Right cardiac atrium (tissue), 5 donors: ENCODE measurements around the gene RCN1. TPM values are rescaled to one million over a fixed set of nuclear protein-coding genes. Genes with fewer than 3 reads are reported as not detected.
"Not testable (repeated sequence)": the region's sequence is repeated elsewhere in the genome, so short reads cannot be mapped to it uniquely, and the experiment has no call there.

ENCODE experiments used
- ATAC-seq, 2 donors: fragments of 200-7000 bp; cut with Tn5 transposase; one replicate each; pipeline versions ENCODE4 v1.8.0 to v1.9.1; 2020; ENCODE audit warnings: moderate library complexity in 2 of 2, mild to moderate bottlenecking in 1 of 2
- DNase-seq, 3 donors: peaks; one replicate each; pipeline ENCODE4 v3.0.0-alpha.2; 2020
- H3K27ac ChIP-seq: one replicate; pipeline ENCODE4 v1.5.1; 2013; ENCODE audit warnings: mild to moderate bottlenecking, low read length, control low read depth, moderate library complexity
- H3K27me3 ChIP-seq: one replicate; pipeline ENCODE4 v1.6.1; 2013; ENCODE audit not compliant: control insufficient read depth, insufficient read depth
- H3K4me1 ChIP-seq: one replicate; pipeline ENCODE4 v1.6.1; 2013; ENCODE audit warnings: low read length; ENCODE audit not compliant: control insufficient read depth, insufficient read depth
- H3K4me3 ChIP-seq: one replicate; pipeline ENCODE4 v1.5.1; 2013; ENCODE audit warnings: low read length, control low read depth
- H3K9me3 ChIP-seq: one replicate; pipeline ENCODE4 v1.6.1; 2013; ENCODE audit warnings: low read length; ENCODE audit not compliant: control insufficient read depth
- WGBS: extraction: QIAGEN DNeasy Blood & Tissue Kit; methylation state at CpG from one replicate; pipeline ENCODE4 v1.1.7; 2013; 5-methylcytosine and 5-hydroxymethylcytosine counted together
- intact Hi-C, 4 donors: fragments of 100-400 bp; cut with DNase I; formaldehyde crosslinking; loops; one replicate each; pipeline versions ENCODE4 v1.11.0 to v1.14.0; 2022 to 2023
- polyA plus RNA-seq: library from polyadenylated mRNA; stranded (reverse); fragments of 200-250 nt; gene quantifications from one replicate; pipeline ENCODE4 v1.2.3, GENCODE V29; 2013
- total RNA-seq, 4 donors: library from RNA; stranded (reverse); fragmentation: NEBNext Ultra II Directional; extraction: Animal tissue kit (Norgen Biotek cat#: 25700); gene quantifications; one replicate each; pipeline ENCODE4 v1.2.1, GENCODE V29; 2021
- donor health status: healthy with polysubstance abuse.
- donor health status: DM: no; HTN: yes; CAD: no.
- donor health status: DM: no; HTN: no; CAD: no.
- donor health status: DM: no; HTN: yes; CAD: no; lungs with severe emphysema.
- donor health status: DM: yes; HTN: yes; CAD: no.

RCN1 gene
- total and polyA plus RNA-seq, 5 donors = 27.7 to 37.1 (median 30.2) TPM

DNA sequence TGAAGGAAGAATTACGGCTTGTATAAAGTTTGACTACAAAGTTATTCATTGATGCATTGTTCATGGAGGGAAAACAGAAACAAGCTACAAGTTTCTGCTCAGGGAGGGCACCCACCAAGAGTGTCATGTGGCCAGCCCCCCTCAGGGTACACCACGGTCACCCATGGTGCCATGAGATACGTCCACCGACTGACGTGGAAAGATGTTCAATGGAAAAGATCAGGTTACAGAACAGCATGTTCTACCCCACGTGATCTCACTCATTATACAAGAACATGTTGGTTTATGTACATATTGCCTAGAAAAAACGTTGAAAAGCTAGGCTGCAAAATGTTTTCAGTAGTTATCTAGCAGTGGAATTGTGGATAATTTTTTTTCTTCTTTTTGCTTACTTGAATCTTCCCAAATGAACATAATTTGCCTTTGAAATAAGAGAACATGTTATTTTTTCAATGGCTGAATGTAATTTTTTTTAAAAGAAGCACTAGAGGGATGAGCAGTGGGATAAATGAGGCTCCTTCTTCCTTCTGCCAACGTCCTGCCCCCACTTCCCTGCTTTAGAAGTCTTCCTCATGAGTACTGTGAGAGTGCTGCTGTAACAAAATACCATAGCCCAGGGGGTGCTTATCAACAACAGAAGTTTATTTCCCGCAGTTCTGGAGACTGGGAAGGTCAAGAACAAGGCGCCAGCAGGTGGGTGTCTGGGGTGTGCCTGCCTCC lies 22.5 kb downstream of the RCN1 start:
- WGBS = 57% methylated on average over 10 of the region's 10 CpGs
- Histone ChIP-seq H3K4me1 (no peaks in the 10 kb centered on the region), H3K4me3 (no peak overlapping the region), H3K9me3 (no peaks in the 10 kb centered on the region), H3K27ac (no peak overlapping the region), H3K27me3 (no peaks in the 10 kb centered on the region)
- intact Hi-C loops = no loop called here
- DNase-seq (no peak), ATAC-seq (no peak)

DNA sequence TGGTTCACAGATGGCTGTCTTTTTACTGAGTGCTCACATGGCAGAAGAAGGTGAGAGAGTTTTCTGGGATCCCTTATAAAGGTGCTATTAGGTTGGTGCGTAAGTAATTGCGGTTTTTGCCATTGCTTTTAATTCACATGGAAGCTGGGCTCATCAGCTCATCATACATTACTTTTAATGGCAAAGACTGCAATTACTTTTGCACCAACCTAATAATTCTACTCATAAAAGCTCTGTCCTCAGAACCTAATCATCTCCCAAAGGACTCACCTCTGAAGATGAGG lies 23.0 kb downstream of the RCN1 start:
- Histone ChIP-seq H3K4me3 (no peak overlapping the region), H3K9me3 (no peaks in the 10 kb centered on the region), H3K4me1 (no peaks in the 10 kb centered on the region), H3K27ac (no peak overlapping the region), H3K27me3 (no peaks in the 10 kb centered on the region)
- no peak for ATAC-seq
- 94% methylated on average over 2 of the region's 2 CpGs for WGBS
- DNase-seq = no peak
- intact Hi-C loops = no loop called here

DNA sequence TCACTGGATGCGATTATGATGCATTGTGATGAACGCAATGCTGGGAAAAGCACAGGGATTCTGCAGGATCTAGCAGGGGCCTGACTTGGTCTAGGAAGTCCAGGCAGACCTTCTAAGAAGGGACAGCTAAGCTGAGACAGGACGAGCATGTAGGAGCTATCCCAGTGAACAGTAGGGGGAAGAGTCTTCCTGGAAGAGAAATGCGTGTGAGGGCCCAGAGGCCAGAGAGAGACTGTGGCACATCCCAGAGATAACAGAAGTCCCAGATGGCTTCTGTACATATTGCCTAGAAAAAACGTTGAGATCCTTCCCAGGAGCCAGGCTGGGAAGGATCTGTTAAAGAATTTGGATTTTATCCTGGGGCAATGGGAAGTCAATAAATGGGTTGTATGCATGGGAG lies 24.6 kb downstream of the RCN1 start:
- Histone ChIP-seq H3K4me1 (no peaks in the 10 kb centered on the region), H3K4me3 (no peak overlapping the region), H3K9me3 (no peaks in the 10 kb centered on the region), H3K27me3 (no peaks in the 10 kb centered on the region), H3K27ac (no peak overlapping the region)
- no peak for ATAC-seq
- no peak for DNase-seq
- 63% methylated on average over 5 of the region's 5 CpGs for WGBS
- intact Hi-C loops = no loop called here

DNA sequence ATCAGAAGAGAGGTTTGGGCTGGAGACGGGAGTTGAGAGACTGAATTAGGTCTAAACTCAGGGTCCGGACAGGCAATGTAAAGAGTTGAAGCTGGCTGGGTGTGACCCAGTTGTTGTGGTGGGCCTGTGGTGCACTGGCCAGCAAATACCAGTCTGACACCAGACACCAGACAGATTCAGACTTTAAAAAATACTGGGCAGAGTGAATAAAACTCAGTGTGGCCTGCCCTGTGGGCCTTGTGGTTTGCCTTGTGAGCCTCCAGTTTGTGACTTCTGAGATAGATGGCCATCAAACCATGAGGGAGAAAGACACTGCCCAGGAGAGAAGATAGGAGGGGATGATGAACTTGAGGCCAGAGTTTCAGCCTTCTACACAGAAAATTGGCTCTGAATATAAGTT lies 25.8 kb downstream of the RCN1 start:
- H3K4me3 ChIP-seq = no peak overlapping the region
- no peaks in the 10 kb centered on the region for H3K4me1 ChIP-seq
- no peaks in the 10 kb centered on the region for H3K9me3 ChIP-seq
- no peaks in the 10 kb centered on the region for H3K27me3 ChIP-seq
- intact Hi-C loops = no loop called here
- ATAC-seq (no peak), DNase-seq (no peak)
- WGBS = 91% methylated on average over 2 of the region's 2 CpGs
- no peak overlapping the region for H3K27ac ChIP-seq

DNA sequence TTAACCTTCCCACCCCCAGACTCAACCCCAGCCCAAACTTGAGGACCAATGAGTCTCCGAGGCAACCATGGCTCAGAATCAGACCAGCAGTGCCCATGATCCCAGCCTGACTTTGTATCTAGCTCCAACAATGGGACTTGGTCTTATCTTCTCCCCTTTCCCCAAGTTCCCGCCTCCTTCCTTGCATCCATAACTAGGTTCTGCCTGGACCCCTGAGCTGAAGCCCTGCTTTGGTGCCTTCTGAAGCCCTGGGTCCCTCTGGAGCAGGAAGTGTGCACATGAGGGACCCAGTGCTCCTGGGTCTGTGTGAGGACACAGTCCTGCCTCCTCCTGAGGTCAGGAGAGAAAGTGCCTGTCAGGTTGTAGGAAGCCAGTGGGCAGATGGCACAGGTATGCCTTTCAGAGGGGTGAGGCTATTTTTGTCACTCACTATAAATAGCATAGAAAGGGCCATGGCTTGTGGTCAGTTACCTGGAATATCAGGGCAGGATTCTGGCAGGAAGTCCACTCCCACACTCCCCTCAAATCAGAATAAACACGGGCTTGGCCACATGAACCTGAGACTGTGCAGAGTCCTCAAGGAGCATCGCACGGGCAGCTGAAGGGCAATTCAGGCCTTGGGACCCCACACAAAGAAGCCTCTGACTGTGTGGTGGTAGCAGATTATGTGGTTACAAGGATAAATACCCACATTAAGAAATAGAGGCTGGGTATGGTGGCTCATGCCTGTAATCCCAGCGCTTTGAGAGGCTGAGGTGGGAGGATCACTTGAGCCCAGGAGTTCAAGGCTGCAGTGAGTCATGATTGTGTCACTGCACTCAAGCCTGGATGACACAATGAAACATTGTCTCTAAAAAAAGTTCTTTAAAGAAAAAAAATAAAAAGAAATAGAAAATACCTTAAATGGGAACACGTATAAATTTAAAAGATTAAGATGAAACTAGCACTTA lies 27.4 kb downstream of the RCN1 start:
- Histone ChIP-seq H3K9me3 (no peaks in the 10 kb centered on the region), H3K27me3 (no peaks in the 10 kb centered on the region), H3K4me3 (no peak overlapping the region), H3K4me1 (no peaks in the 10 kb centered on the region), H3K27ac (no peak overlapping the region)
- DNase-seq (no peak), ATAC-seq (no peak)
- intact Hi-C loops = no loop called here
- WGBS = 84% methylated on average over 7 of the region's 7 CpGs

DNA sequence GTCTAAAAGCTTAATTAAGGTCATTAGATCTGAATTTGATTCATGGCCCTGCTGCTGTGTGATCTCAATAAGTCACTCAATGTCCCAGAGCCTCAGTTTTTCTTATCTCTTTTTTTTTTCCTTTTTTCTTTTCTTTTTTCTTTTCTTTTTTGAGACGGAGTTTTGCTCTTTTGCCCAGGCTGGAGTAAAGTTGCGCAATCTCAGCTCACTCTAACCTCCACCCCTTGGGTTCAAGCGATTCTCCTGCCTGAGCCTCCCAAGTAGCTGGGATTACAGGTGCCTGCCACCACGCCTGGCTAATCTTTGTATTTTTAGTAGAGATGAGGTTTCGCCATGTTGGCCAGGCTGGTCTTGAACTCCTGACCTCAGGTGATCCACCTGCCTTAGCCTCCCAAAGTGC lies 28.3 kb downstream of the RCN1 start:
- H3K27ac ChIP-seq, H3K9me3 ChIP-seq, intact Hi-C loops, H3K4me3 ChIP-seq, H3K27me3 ChIP-seq, ATAC-seq, H3K4me1 ChIP-seq, DNase-seq: not testable (repeated sequence)
- 91% methylated on average over 5 of the region's 5 CpGs for WGBS

DNA sequence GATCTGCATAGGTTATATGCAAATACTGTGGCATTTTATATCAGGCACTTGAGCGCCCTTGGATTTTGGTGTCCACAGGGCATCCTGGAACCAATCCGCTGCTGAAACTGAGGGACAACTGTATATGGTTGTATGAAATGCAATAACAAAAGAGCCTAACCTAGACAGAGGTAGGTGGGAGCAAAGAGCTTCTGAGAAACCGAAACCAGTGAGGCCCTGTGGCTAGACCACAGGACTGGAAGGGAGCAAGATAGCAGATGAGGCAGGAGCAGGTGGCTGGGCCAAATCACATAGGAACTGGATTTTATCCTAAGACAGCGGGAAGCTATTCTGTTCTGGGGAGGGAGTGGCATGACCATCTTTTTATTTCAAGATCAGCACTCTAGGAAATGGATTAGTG lies 30.1 kb downstream of the RCN1 start:
- DNase-seq (no peak), ATAC-seq (no peak)
- H3K4me3 ChIP-seq = no peak overlapping the region
- H3K27ac ChIP-seq = no peak overlapping the region
- H3K27me3 ChIP-seq = no peaks in the 10 kb centered on the region
- no peaks in the 10 kb centered on the region for H3K4me1 ChIP-seq
- no peaks in the 10 kb centered on the region for H3K9me3 ChIP-seq
- intact Hi-C loops = no loop called here
- WGBS = 91% methylated on average over 4 of the region's 4 CpGs

DNA sequence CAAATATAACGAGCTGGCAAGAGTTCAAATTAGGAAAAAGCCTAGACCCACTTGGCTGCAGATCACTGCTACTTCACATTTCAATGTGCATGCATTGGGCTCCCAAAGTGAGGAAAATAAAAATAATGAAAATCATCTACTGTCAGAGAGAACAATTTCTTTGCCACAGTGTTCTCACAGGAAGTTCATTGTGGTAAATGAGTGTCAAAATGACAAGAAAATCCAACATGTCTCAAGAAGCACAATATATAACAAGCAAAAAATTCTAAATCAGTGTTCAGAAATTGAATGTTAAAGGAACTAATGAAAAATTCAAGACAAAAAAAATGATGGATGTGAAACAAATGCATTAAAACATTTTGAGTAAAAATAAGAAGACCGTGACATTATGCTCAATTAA lies 31.3 kb downstream of the RCN1 start:
- H3K27ac ChIP-seq = no peak overlapping the region
- 79% methylated on average over 2 of the region's 2 CpGs for WGBS
- no peak overlapping the region for H3K4me3 ChIP-seq
- DNase-seq = no peak
- peaks cover 1% of the 10 kb centered on the region for H3K9me3 ChIP-seq
- intact Hi-C loops = no loop called here
- no peaks in the 10 kb centered on the region for H3K27me3 ChIP-seq
- no peak for ATAC-seq
- no peaks in the 10 kb centered on the region for H3K4me1 ChIP-seq

DNA sequence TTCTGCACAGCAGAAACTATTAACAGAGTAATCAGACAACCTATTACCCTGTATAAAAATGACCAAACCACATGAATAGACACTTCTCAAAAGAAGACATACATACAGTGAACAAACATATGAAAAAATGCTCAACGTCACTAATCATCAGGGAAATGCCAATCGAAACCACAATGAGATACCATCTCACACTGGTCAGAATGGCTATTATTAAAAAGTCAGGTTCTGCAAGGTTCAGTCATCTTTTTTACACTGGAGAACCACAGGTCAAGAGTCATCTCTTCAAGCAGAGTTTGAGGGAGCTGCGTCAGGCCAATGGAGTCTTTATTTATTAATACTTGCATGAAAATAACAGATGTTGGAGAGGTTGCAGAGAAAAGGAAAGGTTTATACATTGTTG lies 40.4 kb downstream of the RCN1 start:
- WGBS = 88% methylated on average over 3 of the region's 3 CpGs
- Histone ChIP-seq H3K9me3 (peaks cover 1% of the 10 kb centered on the region), H3K4me3 (no peak overlapping the region), H3K27me3 (no peaks in the 10 kb centered on the region), H3K27ac (no peak overlapping the region), H3K4me1 (no peaks in the 10 kb centered on the region)
- intact Hi-C loops = no loop called here
- no peak for DNase-seq
- ATAC-seq = no peak

DNA sequence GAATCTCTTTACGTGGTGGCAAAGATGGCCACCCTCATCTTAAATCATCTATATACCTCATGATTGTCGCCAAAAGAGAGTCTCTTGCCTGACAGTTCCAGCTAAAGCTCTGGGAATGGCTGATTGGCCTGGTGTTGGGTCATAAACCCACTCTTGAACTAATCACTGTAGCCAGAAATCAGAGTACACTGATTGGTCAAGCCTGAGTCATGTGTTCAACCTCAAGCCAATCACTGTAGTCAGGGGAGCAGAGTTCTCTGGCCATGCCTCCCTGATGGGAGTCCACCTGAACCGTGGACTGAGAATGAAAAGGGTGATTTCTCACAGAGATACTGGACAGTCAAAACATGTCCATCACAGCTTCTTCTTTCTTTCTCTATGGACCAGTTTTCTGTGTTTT lies 45.8 kb downstream of the RCN1 start:
- no peak for DNase-seq
- intact Hi-C loops = no loop called here
- 93% methylated on average over 3 of the region's 3 CpGs for WGBS

DNA sequence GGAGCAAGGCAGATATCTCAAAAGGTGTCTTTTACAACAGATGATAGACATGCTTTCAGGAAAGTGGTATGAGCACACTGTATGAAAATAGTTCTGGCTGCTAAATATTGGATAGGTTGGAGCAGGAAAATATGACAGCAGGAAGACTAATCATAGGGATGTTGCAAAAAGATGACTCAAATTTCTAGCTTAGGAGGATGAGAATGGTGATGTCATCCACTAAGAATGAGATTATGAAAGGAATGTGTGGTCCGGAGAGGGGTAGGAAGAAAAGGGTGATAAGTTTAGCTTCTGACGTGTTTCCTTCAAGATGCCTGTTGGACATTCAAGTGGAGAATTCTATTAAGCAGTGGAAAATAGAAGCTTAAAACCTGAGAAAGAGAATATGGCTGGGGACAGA lies 46.4 kb downstream of the RCN1 start:
- peak in 1 of 2 donors; percentile 41 for ATAC-seq
- WGBS = 14% methylated on average over 2 of the region's 2 CpGs

More for the DNA sequence above, 45.8 kb downstream of the RCN1 start:
- no peak overlapping the region for H3K4me3 ChIP-seq
- H3K27me3 ChIP-seq = no peaks in the 10 kb centered on the region
- no peak overlapping the region for H3K27ac ChIP-seq
- no peaks in the 10 kb centered on the region for H3K4me1 ChIP-seq
- no peaks in the 10 kb centered on the region for H3K9me3 ChIP-seq
- ATAC-seq = no peak

More for the DNA sequence above, 46.4 kb downstream of the RCN1 start:
- no peaks in the 10 kb centered on the region for H3K4me1 ChIP-seq
- H3K4me3 ChIP-seq = no peak overlapping the region
- intact Hi-C loops = no loop called here
- H3K27me3 ChIP-seq = no peaks in the 10 kb centered on the region
- H3K9me3 ChIP-seq = no peaks in the 10 kb centered on the region
- H3K27ac ChIP-seq = no peak overlapping the region
- no peak for DNase-seq
